Superior temporal gyrus (tissue), 1 donor: ENCODE measurements around the gene TNRC18.

Experiments used
- DNase-seq: peaks from one replicate; pipeline ENCODE4 v3.0.0-alpha.2; 2016; ENCODE audit errors: extremely low spot score

The TNRC18 gene

GRCh38 chr7:5404421-5404826 lies 19.2 kb downstream of the TNRC18 start:
- DNase-seq = no peak

- no peak for DNase-seq
Observed at GRCh38 chr7:5403442-5403841, 20.2 kb downstream of the TNRC18 start.

GRCh38 chr7:5397736-5398135 lies 25.9 kb downstream of the TNRC18 start:
- no peak for DNase-seq

- no peak for DNase-seq
Observed at GRCh38 chr7:5396999-5397663, 26.5 kb downstream of the TNRC18 start.

DNA sequence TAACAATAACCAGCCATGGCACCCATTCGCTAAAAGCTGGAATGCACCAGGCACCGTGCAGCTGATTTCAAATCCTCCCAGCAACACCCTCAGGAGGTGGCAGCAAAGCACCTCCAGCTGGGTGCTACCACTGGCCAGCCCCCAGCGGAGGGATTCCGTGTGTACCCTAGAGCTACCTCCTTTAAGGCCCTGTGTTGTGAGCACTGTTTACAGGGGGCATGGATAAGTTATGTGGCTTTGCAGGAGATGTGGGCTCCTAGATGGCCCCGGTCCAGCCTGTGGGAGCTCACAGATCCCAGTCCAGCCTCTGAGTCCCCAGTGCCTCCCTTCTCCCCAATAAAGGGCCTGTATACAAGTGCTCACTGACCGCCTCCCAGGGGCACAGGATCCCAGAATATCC lies 27.1 kb downstream of the TNRC18 start:
- DNase-seq = no peak

- DNase-seq = no peak
Observed at GRCh38 chr7:5395246-5395645, 28.4 kb downstream of the TNRC18 start.

DNA sequence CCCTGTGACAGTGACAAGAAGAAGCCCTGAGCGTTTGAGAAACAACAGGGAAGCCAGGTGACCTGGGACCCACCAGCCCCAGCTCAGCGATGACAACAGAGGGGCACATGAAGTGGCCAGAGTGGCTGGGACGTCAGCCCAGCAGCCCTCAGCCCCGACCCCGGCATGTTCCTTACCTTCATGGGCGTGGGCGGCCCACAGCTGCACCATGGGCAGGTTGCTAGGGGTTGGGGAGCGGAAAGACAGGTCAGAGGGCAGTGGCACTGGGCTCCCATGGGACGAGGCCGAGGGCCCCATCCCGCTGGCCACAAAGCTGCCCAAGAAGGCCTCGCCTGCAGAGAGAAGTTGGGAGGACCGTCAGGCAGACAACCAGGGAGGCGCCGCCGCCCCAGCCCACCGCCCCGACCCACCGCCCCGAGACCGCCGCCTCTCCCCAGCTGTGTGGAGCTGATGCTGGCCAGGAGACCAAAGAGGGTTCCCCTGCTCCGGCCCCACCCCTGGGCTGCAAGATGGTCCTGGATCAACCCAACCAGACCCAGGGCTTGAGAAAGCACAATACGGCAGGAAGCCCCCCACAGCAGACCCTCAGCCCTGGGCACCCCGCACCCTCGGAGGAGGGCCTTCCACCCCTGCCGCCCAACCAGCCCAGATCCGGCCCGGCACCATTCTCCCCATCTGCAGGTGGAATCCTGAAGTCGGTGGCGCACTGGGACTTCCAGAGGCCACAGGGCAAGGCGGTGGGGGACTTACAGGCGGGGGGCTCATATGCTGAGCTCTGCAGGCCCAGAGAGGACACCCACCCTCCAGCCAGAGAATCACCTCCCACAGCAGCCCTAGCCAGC lies 29.1 kb downstream of the TNRC18 start:
- no peak for DNase-seq

GRCh38 chr7:5393748-5394147 lies 29.9 kb downstream of the TNRC18 start:
- no peak for DNase-seq

GRCh38 chr7:5393328-5393727 lies 30.3 kb downstream of the TNRC18 start:
- DNase-seq = no peak

GRCh38 chr7:5390918-5391317 lies 32.7 kb downstream of the TNRC18 start:
- no peak for DNase-seq

- no peak for DNase-seq
Observed at GRCh38 chr7:5388905-5389433, 34.7 kb downstream of the TNRC18 start.

GRCh38 chr7:5388273-5388901 lies 35.2 kb downstream of the TNRC18 start:
- DNase-seq = no peak

DNA sequence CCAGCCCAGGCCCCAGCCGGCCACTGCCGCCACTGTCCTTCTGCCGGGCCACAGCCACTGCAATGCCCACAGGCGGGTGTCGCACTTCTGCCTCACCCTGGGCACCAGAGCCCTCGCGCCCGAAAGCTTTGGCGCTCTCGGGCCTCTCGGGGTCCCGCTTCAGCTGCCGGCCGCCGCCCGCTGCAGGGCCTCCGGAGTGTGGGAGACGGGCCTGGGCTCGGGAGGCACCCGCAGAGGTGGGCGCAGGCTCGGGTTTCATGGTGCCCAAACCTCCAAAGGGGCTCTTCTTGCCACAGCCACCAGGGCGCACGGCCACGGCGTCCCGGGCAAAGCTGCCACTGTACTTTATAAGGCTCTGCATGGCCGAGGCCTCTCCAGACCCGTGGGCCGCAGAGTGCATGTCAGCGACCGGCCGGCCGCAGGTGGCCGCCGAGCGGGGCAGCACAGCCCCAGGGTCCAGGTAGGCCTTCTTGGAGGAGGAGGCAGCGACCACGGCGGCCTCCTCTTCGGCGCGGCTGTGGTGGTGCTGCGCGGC lies 35.9 kb downstream of the TNRC18 start:
- DNase-seq = no peak

DNA sequence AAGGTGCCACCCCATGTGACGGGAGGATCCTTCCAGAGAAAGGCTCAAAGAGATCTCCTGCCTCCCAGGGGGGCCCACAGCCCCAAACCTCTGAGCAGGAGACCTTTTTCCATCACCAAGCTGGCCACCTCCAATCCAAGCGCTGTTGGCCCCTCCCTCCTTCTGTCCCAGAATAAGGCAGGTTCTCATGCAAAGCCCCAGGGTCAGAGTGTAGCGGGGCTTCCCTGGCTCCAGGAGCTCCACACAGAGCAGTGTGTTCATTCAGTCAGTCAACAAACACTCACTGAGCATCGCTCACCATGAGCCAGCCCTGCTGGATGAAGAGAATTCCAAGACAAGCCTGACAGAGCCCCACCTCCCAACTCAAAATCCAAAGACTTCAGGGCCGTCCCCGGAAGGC lies 39.0 kb downstream of the TNRC18 start:
- DNase-seq = no peak

DNA sequence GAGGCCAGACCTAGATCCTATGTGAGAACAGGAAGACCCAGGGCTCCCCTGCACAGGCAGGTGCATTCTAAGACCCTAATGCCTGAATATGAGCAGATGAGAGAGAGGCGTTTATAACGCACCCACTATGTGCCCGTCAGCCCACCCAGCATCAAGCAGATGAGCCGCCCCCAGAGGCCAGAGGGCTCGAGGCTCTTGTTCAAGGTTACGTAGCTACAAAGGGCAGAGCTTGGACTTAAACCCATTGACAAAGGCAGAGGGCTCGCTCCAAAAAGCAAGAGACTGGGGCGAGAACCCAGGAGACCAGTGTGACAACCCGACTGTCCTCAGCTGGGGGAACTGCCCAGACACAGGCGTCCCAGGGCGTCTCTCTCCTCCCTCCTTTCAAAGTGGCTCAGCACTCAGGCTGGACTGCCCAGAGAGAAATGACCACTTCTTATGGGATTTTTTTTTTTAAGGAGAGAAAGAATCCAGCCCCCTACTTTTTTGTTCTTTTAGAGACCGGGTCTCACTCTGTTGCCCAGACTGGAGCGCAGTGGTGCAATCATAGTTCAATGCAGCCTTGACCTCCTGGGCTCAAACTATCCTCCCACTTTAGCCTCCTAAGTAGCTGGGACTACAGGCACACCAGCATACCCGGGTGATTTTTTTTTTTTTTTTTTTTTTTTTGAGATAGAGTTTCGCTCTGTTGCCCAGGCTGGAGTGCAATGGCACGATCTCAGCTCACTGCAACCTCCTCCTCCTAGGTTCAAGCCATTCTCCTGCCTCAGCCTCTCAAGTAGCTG lies 40.1 kb downstream of the TNRC18 start:
- no peak for DNase-seq

DNA sequence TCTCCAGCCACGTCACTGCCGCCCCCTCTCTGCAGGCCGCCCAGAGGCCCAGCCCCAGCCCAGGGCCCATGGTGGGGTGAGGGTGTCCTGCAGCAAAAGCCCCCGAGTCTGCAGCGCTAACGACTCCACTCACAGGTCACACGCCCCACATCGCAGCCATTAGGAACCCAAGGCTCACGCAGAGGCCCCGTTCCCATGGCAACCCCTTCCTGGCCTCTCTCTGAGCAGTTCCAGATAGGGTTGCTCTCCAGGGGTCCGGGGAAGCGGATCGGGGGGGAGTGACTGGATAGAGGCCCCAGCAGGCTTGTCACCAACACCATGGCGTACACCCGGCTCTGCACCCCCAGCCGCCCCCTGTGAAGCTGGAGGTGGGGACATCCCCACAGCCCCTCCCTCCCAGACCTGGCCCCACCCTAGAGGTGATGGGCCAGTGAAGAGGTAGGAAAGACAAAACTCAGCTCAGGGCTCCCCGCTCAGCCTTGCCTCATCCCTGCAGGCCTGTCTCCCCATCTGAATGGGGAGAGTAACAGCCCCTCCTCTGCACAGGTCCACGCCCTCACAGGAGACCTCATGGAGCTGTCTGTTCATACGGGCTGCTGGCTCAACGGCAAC lies 41.2 kb downstream of the TNRC18 start:
- no peak for DNase-seq

GRCh38 chr7:5381071-5381772 lies 42.4 kb downstream of the TNRC18 start:
- DNase-seq = no peak

- DNase-seq = no peak
Observed at GRCh38 chr7:5380350-5381070, 43.1 kb downstream of the TNRC18 start.

GRCh38 chr7:5379546-5379945 lies 44.1 kb downstream of the TNRC18 start:
- DNase-seq = no peak

DNA sequence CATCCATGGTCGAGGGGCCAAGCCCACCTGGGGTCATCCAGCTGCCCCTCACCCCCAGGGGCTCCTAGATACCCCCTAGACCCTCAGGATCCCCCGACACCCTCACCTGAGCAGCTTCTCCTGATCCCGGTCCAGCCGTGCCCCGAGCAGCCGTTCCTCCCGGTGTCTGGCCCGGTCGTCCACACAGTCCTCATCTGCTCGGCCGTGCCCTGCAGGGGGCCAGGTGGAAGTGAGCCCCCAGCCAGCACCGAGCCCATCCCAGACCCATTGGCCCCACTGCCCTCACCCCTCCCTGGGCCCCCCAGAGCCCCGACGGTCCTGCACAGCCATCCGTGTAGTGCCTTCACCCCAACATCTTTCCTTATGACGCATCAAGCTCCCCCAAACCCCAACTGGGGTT lies 45.8 kb downstream of the TNRC18 start:
- DNase-seq = no peak
